ENCODE data around the gene FBXO48. TPM values are rescaled to one million over a fixed set of nuclear protein-coding genes. Genes with fewer than 3 reads are reported as not detected.

Gene FBXO48
- total and polyA plus RNA-seq, 4 donors = 0.52 to 1.9 (median 0.96) TPM

- Histone ChIP-seq H3K9me3 (ENCODE audit: control insufficient read depth in 4 of 4, insufficient read depth in 3 of 4, low read length in 3 of 4) (no peaks in the 10 kb centered on the region), H3K27me3 (ENCODE audit: control insufficient read depth in 3 of 3, insufficient read depth in 3 of 3, low read length in 2 of 3) (no peaks in the 10 kb centered on the region), H3K9ac (ENCODE audit: insufficient read depth in 1 of 2, low read length in 2 of 2) (no peak overlapping the region), H3K36me3 (ENCODE audit: control insufficient read depth in 4 of 4, insufficient read depth in 4 of 4, low read length in 4 of 4) (no peaks in the 10 kb centered on the region), H3K27ac (ENCODE audit: low read depth in 1 of 2, low read length in 1 of 2) (no peak overlapping the region), H3K4me3 (no peak overlapping the region), H3K4me1 (ENCODE audit: control insufficient read depth in 5 of 5, insufficient read depth in 5 of 5, low read length in 5 of 5) (peaks cover 0 to 8% (median 4%) of the 10 kb centered on the region in 5 donors)
- DNase-seq (peak in 2 of 3 donors; percentile 34 to 46), ATAC-seq (ENCODE audit: insufficient read depth, low FRiP score) (no peak)
- TF ChIP-seq CTCF (IDR thresholded peaks at IDR 0.05; ENCODE audit: control extremely low read depth, extremely low read depth) = no peak
- WGBS, 2 donors = 76 to 81% methylated on average over 1 of the region's 1 CpG
These were observed 38.3 kb downstream of the FBXO48 start for GRCh38 chr2:68428746-68429145.

GRCh38 chr2:68428126-68428525 lies 39.0 kb downstream of the FBXO48 start:
- Histone ChIP-seq H3K27ac (ENCODE audit: low read depth in 1 of 2, low read length in 1 of 2) (peak overlapping the region in 1 of 2 donors; percentile 35), H3K9ac (ENCODE audit: insufficient read depth in 1 of 2, low read length in 2 of 2) (no peak overlapping the region), H3K27me3 (ENCODE audit: control insufficient read depth in 3 of 3, insufficient read depth in 3 of 3, low read length in 2 of 3) (no peaks in the 10 kb centered on the region), H3K9me3 (ENCODE audit: control insufficient read depth in 4 of 4, insufficient read depth in 3 of 4, low read length in 3 of 4) (no peaks in the 10 kb centered on the region), H3K4me3 (no peak overlapping the region), H3K4me1 (ENCODE audit: control insufficient read depth in 5 of 5, insufficient read depth in 5 of 5, low read length in 5 of 5) (peaks cover 0 to 8% (median 4%) of the 10 kb centered on the region in 5 donors), H3K36me3 (ENCODE audit: control insufficient read depth in 4 of 4, insufficient read depth in 4 of 4, low read length in 4 of 4) (no peaks in the 10 kb centered on the region)
- no peak for TF ChIP-seq CTCF (IDR thresholded peaks at IDR 0.05; ENCODE audit: control extremely low read depth, extremely low read depth)
- WGBS, 2 donors = 40 to 58% methylated on average over 4 of the region's 4 CpGs
- DNase-seq = no peak
- ATAC-seq (ENCODE audit: insufficient read depth, low FRiP score) = no peak

- TF ChIP-seq CTCF (IDR thresholded peaks at IDR 0.05; ENCODE audit: control extremely low read depth, extremely low read depth) = no peak
- DNase-seq = no peak
- H3K9me3 ChIP-seq (ENCODE audit: control insufficient read depth in 4 of 4, insufficient read depth in 3 of 4, low read length in 3 of 4) = no peaks in the 10 kb centered on the region
- H3K9ac ChIP-seq (ENCODE audit: insufficient read depth in 1 of 2, low read length in 2 of 2) = no peak overlapping the region
- H3K27me3 ChIP-seq (ENCODE audit: control insufficient read depth in 3 of 3, insufficient read depth in 3 of 3, low read length in 2 of 3) = no peaks in the 10 kb centered on the region
- H3K4me1 ChIP-seq (ENCODE audit: control insufficient read depth in 5 of 5, insufficient read depth in 5 of 5, low read length in 5 of 5) = peaks cover 0 to 8% (median 4%) of the 10 kb centered on the region in 5 donors
- H3K36me3 ChIP-seq (ENCODE audit: control insufficient read depth in 4 of 4, insufficient read depth in 4 of 4, low read length in 4 of 4) = no peaks in the 10 kb centered on the region
- H3K4me3 ChIP-seq = no peak overlapping the region
- whole genome bisulfite sequencing, 2 donors = 42 to 57% methylated on average over 10 of the region's 10 CpGs
- no peak for ATAC-seq (ENCODE audit: insufficient read depth, low FRiP score)
- H3K27ac ChIP-seq (ENCODE audit: low read depth in 1 of 2, low read length in 1 of 2) = peak overlapping the region in 1 of 2 donors; percentile 15
These were observed 40.1 kb downstream of the FBXO48 start for GRCh38 chr2:68426848-68427579.

Data from lung (tissue), 12 donors.